Ovary (tissue), 9 donors: ENCODE measurements around the gene LUC7L2. TPM values are rescaled to one million over a fixed set of nuclear protein-coding genes. Genes with fewer than 3 reads are reported as not detected.

Experiments
- DNase-seq, 5 donors: peaks; one replicate each; pipeline ENCODE4 v3.0.0-alpha.2; 2019 to 2020
- H3K27ac ChIP-seq, 2 donors: fragments of 200-600 bp; one replicate each; pipeline versions ENCODE4 v1.5.1 to v1.8.0; 2019 to 2022
- H3K27me3 ChIP-seq: fragments of 200-600 bp; one replicate; pipeline ENCODE4 v1.8.0; 2022
- H3K36me3 ChIP-seq: fragments of 200-600 bp; sonication (generic); one replicate; pipeline ENCODE4 v1.5.1; 2019
- H3K4me1 ChIP-seq: one replicate; pipeline ENCODE4 v1.8.1; 2013; ENCODE audit warnings: mild to moderate bottlenecking, moderate library complexity; ENCODE audit not compliant: insufficient read depth
- H3K4me3 ChIP-seq: fragments of 200-600 bp; sonication (generic); one replicate; pipeline ENCODE4 v1.5.1; 2017
- H3K9me3 ChIP-seq, 2 donors: fragments of 200-600 bp in 1 of 2; sonication (generic) in 1 of 2; one replicate each; pipeline versions ENCODE4 v1.5.1 to v1.8.1; 2013 to 2019; ENCODE audit warnings: mild to moderate bottlenecking in 1 of 2, moderate library complexity in 1 of 2
- CTCF ChIP-seq, 3 donors: fragments of 450-650 bp in 2 of 3; fragments of 200-600 bp in 1 of 3; IDR thresholded peaks; one replicate each; pipeline versions ENCODE4 v1.5.1 to v1.8.0; 2016 to 2022; ENCODE audit warnings: antibody characterized with exemption in 3 of 3, mild to moderate bottlenecking in 1 of 3
- EP300 ChIP-seq: sonication (generic); formaldehyde crosslinking; IDR thresholded peaks from one replicate; pipeline ENCODE4 v1.6.1; 2017; ENCODE audit warnings: antibody characterized with exemption
- POLR2A ChIP-seq: fragments of 450-650 bp; IDR thresholded peaks from one replicate; pipeline ENCODE4 v1.6.1; 2017; ENCODE audit warnings: antibody characterized with exemption, mild to moderate bottlenecking, moderate library complexity
- WGBS, 3 donors: extraction: QIAGEN DNeasy Blood & Tissue Kit in 1 of 3; methylation state at CpG; one replicate each; pipeline versions ENCODE4 v1.1.5 to v1.1.7; 2013 to 2017; 5-methylcytosine and 5-hydroxymethylcytosine counted together
- intact Hi-C, 4 donors: fragments of 100-400 bp; cut with DNase I; formaldehyde crosslinking; loops; one replicate each; pipeline versions ENCODE4 v1.11.0 to v1.15.1; 2022 to 2023
- polyA plus RNA-seq, 2 donors: library from polyadenylated mRNA; stranded (reverse); fragments of 200-250 nt in 1 of 2; fragments of 350-450 nt in 1 of 2; fragmentation: Illumina TruSeq in 1 of 2; extraction: RNeasy Lipid Tissue Mini Kit (QIAGEN cat#74804) in 1 of 2; gene quantifications; one replicate each; pipeline ENCODE4 v1.2.3, GENCODE V29; 2013 to 2014
- total RNA-seq, 7 donors: library from RNA; depleted of rRNA in 2 of 7; stranded (reverse); fragments of >200 nt in 2 of 7; fragmentation: NEBNext Ultra II Directional in 3 of 7; extraction: Animal tissue kit (Norgen Biotek cat#: 25700) in 3 of 7; gene quantifications; one replicate each; pipeline versions ENCODE4 v1.1.0 to v1.2.4, GENCODE V29; 2016 to 2023
- donor health status: DM: no; HTN: no; CAD: no; lungs with moderate emphysema.
- donor health status: DM: no; HTN: no; CAD: no.
- donor health status: Bipolar disorder and iron deficiency.
- donor health status: DM: yes; HTN: yes; CAD: no.
- donor health status: DM: no; HTN: no; CAD: no.
- donor health status: DM: yes; HTN: yes; CAD: no.

Gene LUC7L2
- total and polyA plus RNA-seq, 9 donors = 58.9 to 113 (median 87.2) TPM

DNA sequence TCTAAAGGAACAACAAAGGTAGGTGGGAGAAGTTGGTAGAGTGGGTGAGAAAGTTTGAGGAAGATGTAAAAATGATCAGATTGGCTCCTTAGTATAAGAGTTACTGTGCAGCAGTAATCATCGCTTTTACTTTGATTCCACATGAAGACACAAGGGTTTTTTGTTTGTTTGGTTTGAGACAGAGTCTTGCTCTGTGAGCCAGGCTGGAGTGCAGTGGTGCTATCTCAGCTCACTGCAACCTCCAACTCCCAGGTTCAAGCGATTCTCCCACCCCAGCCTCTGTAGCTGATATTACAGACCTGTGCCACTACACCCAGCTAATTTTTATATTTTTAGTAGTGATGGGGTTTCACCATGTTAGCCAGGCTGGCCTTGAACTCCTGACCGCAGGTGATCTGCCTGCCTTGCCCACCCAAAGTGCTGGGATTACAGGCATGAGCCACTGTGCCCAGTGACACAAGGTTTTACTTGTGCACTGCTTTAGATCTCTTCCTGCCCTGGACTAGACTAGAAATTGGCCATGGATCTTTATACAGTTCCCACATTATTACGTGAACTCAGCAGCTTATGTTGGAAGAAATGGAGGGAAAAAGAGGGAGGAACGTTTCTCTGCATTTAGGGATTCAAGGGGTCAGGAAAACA, 10.7 kb downstream of the LUC7L2 start:
- Histone ChIP-seq H3K4me1 (peaks cover 7% of the 10 kb centered on the region), H3K27ac (no peak overlapping the region), H3K9me3 (no peaks in the 10 kb centered on the region), H3K4me3 (no peak overlapping the region), H3K36me3 (no peaks in the 10 kb centered on the region), H3K27me3 (no peaks in the 10 kb centered on the region)
- TF ChIP-seq POLR2A = no peak
- TF ChIP-seq CTCF (IDR thresholded peaks at IDR 0.05) = no peak
- no peak for TF ChIP-seq EP300
- 56 to 69% (median 58%) methylated on average over 5 of the region's 5 CpGs for WGBS, 3 donors
- DNase-seq = no peak
- intact Hi-C loops = no loop called here

DNA sequence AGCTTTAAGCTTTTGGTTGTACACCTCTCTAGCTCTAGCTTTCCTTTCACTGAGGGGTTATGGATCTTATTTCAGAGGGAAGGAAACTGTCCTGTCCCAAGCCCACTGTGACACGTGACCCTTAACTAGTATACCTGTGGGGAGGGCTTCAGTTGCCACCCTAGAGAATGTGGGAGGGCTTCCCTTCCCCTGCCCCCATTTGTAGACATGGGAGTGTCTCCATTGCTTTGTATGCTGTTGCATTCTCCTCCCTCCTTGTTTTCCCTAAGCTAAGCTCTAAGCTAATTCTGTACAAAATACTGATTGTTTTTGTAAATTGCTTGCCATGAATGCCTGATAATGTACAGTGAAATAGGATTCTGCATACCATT, 11.2 kb downstream of the LUC7L2 start:
- WGBS, 3 donors = 79 to 100% (median 91%) methylated on average over 1 of the region's 1 CpG
- Histone ChIP-seq H3K4me1 (peaks cover 7% of the 10 kb centered on the region), H3K27ac (no peak overlapping the region), H3K9me3 (no peaks in the 10 kb centered on the region), H3K27me3 (no peaks in the 10 kb centered on the region), H3K4me3 (no peak overlapping the region), H3K36me3 (no peaks in the 10 kb centered on the region)
- TF ChIP-seq EP300 = no peak
- TF ChIP-seq POLR2A = no peak
- TF ChIP-seq CTCF (IDR thresholded peaks at IDR 0.05) = no peak
- DNase-seq = no peak
- intact Hi-C loops = no loop called here

GRCh38 chr7:139374246-139374645, 14.6 kb downstream of the LUC7L2 start:
- Histone ChIP-seq H3K27me3 (no peaks in the 10 kb centered on the region), H3K27ac (no peak overlapping the region), H3K36me3 (no peaks in the 10 kb centered on the region), H3K4me3 (no peak overlapping the region), H3K9me3 (no peaks in the 10 kb centered on the region), H3K4me1 (peaks cover 5% of the 10 kb centered on the region)
- TF ChIP-seq POLR2A (no peak), CTCF (IDR thresholded peaks at IDR 0.05) (no peak), EP300 (no peak)
- intact Hi-C loops = no loop called here
- 69 to 80% (median 78%) methylated on average over 6 of the region's 6 CpGs for WGBS, 3 donors
- no peak for DNase-seq

DNA sequence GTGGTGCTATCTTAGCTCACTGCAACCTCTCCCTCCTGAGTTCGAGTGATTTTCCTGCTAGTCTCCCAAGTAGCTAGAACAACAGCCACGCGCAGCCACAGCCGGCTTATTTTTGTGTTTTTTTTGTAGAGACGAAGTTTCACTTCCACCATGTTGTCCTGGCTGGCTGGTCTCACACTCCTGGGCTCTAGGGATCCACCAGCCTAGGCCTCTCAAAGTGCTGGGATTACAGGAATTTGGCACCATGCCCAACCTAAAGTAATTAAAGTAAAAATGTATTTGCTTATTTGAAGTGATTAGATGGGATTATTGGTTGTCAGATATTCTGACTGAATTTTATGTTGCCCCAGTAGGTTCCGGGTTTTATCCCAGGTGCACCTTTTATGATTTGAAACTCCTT, 22.7 kb downstream of the LUC7L2 start:
- DNase-seq = no peak
- no peaks in the 10 kb centered on the region for H3K36me3 ChIP-seq
- no peaks in the 10 kb centered on the region for H3K4me1 ChIP-seq
- 93 to 95% (median 93%) methylated on average over 6 of the region's 6 CpGs for WGBS, 3 donors
- H3K9me3 ChIP-seq = no peaks in the 10 kb centered on the region
- intact Hi-C loops = loop anchor here in 1 of 4 donors (10.0 kb wide), 1 partner anchor 58 kb away; no protein-coding TSS in a partner anchor
- no peaks in the 10 kb centered on the region for H3K27me3 ChIP-seq
- no peak overlapping the region for H3K27ac ChIP-seq
- TF ChIP-seq POLR2A (no peak), EP300 (no peak), CTCF (IDR thresholded peaks at IDR 0.05) (no peak)
- no peak overlapping the region for H3K4me3 ChIP-seq
